ENCODE measurements around the gene CSF1R. TPM values are rescaled to one million over a fixed set of nuclear protein-coding genes. Genes with fewer than 3 reads are reported as not detected.
"Not testable (repeated sequence)": the region's sequence is repeated elsewhere in the genome, so short reads cannot be mapped to it uniquely, and the experiment has no call there.

Gene CSF1R
- total RNA-seq, 1 donor from 2014 or later: not detected

GRCh38 chr5:150103678-150104549 lies 17.6 kb upstream of the CSF1R start:
- no peak for DNase-seq (ENCODE audit: low read depth in 2 of 2)

- DNase-seq (ENCODE audit: low read depth in 2 of 2): no peak
Observed at GRCh38 chr5:150101023-150101422, 14.7 kb upstream of the CSF1R start.

- DNase-seq (ENCODE audit: low read depth in 2 of 2): no peak
Observed at GRCh38 chr5:150097152-150097551, 10.8 kb upstream of the CSF1R start.

- no peak for DNase-seq (ENCODE audit: low read depth in 2 of 2)
Observed at GRCh38 chr5:150092159-150092787, 5.9 kb upstream of the CSF1R start.

- no peak for DNase-seq (ENCODE audit: low read depth in 2 of 2)
Observed at GRCh38 chr5:150085191-150085912, 1.0 kb downstream of the CSF1R start.

DNA sequence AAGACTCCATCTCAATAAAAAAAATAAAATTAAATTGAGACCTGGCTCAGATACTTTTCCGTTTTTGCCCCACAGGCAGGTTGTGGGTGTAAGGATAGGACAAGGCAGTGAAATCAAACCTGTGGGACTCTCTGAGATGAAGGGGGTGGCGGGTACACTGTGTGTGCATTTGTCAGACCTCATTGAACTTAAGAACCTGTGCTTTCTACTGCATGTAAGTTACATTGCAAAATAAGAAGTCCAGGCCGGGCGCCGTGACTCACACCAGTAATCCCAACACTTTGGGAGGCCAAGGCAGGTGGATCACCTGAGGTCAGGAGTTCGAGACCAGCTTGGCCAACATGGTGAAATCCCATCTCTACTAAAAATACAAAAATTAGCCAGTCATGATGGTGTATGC lies 1.6 kb downstream of the CSF1R start:
- not testable (repeated sequence) for DNase-seq (ENCODE audit: low read depth in 2 of 2)

- DNase-seq (ENCODE audit: low read depth in 2 of 2): peak; percentile 22 to 44
Observed at GRCh38 chr5:150082889-150083288, 3.5 kb downstream of the CSF1R start.

DNA sequence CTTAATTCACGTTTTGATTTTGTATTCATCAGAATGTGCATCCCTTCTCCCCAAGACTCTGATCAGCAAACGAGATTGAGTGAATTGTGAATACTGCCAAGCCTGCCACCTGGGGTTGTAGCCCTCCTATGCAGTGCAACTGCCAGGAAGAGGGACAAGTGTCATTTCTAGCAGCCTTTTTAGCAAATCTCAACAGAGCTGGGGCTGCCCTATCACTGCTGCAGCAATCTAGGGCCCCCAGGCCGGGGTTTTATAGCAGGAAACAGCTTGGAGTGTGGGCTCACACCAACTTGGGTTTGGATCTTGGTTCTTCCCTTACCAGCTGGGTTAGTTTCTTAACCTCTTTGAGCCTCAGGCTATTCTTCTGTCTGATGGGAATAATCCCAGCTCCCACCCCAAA lies 4.0 kb downstream of the CSF1R start:
- no peak for DNase-seq (ENCODE audit: low read depth in 2 of 2)

- peak; percentile 9 to 72 for DNase-seq (ENCODE audit: low read depth in 2 of 2)
Observed at GRCh38 chr5:150081541-150082283, 4.6 kb downstream of the CSF1R start.

DNA sequence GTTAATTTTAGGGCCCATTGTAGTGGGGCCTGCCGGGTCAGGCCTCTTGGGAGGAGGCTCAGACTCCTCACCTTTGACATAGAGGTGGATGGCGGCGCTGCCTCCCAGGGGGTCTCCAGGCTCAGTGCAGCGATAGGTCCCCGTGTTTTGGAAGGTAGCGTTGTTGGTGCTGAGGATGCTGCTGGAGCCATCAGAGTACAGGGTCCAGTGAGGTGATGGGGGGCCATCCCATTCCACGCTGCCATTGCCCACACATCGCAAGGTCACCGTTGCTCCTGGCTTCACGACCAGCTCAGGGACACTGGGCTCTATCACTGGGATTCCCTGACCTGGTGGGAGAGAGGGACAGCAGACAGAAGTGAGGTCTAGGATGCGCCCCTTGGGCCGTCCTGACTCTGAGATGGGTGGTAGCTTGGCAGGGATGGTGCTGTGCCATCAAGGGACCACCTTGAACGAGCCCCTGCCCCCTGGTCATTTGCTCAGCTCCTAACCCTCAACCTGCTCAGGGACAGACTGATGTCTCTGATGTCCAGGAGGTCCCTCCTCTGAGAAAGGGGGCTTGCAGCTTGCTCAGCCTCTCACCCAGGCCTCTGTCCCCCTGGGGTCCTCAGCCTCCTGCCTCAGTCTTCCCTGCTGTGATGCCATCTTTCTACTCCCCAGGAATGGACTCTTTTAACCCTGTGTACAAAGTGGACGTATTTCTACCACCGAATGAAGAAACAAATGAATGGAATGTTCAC lies 5.5 kb downstream of the CSF1R start:
- DNase-seq (ENCODE audit: low read depth in 2 of 2): no peak

DNA sequence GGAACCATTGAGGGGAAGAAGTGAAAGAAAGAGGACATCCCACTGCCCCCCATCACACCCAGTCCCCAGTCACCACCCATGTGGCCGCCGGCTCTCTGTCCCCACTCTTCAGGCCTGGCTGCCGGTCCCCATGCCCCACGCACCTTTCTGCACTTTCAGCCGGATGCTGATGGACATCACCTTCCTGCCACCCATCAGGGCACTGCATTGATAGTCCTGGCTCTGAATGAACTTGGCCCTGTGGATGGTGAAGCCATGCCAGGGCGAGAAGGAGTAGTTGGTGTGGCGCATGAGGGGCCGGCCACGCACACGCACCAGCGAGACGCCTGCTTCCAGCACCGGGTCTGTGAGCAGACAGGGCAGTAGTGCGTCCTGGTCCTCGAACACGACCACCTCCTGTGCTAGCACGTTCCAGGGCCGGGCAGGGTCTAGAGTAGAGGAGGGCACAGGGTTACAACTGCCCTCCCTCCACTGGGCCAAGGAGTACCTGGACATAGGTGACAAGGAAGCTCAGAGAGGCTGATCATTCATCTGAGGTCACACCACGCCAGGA lies 6.4 kb downstream of the CSF1R start:
- no peak for DNase-seq (ENCODE audit: low read depth in 2 of 2)

DNA sequence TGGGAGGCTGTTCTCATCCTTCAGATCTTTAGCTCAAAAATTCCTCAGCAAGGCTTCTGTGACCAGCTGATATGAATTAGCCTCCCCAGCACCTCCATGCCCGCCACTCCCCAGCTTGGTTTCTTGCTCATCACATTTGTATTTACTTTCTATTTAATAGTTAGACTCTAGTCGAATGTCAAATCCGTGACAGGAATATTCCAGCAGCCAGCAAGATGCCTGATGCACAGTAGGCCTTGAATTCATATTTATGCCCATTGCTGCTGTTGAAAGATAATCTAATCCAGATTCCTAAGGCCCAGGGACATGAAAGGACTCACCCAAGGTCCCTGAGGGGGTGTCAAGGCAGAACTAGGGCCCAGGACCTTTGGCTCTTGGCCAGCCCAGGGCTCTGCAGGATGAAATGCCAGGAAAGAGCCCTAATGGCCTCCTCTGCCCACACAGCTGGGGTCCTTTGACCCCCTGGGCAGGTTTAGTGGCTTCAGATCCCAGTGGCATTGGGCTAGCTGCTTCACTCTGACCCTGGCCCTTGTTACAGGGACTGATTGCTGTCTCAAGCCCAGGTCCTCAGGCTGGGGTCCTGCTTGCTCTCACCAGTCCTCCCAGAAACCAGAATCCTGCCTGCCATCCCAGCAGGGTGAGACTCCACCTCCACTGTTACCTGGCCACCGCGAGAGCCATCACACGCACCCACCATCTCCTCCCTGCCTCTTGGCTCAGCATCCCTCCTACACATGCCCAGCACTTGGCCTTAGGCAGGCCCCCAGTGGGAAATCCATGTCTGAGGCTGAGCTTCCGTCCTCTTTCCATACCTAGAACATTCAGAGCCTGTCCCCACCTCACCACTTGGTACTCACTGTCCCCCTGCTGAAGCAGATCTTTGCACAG lies 7.3 kb downstream of the CSF1R start:
- no peak for DNase-seq (ENCODE audit: low read depth in 2 of 2)

GRCh38 chr5:150077996-150078801 lies 8.2 kb downstream of the CSF1R start:
- DNase-seq (ENCODE audit: low read depth in 2 of 2): no peak

DNA sequence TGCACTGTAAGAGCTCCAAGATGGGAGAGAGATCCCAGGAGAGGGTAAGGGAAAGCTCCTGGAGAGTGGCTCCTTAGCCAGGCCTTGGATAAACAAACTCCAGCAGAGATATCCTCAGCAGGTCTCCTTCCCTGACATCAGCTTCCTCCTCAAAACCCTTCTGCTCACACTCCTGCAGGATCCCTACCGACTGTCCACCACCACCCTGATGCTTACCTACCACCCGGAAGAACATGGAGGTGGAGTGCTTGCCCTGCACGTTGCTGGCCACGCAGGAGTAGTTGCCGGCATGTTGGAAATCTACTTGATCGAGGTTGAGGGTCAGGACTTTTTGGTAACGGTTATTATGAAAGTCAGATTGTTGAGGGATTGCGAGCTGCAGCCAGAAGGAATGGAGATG lies 9.3 kb downstream of the CSF1R start:
- DNase-seq (ENCODE audit: low read depth in 2 of 2): no peak

GRCh38 chr5:150075806-150076205 lies 10.5 kb downstream of the CSF1R start:
- no peak for DNase-seq (ENCODE audit: low read depth in 2 of 2)

GRCh38 chr5:150075233-150075632 lies 11.1 kb downstream of the CSF1R start:
- no peak for DNase-seq (ENCODE audit: low read depth in 2 of 2)

DNA sequence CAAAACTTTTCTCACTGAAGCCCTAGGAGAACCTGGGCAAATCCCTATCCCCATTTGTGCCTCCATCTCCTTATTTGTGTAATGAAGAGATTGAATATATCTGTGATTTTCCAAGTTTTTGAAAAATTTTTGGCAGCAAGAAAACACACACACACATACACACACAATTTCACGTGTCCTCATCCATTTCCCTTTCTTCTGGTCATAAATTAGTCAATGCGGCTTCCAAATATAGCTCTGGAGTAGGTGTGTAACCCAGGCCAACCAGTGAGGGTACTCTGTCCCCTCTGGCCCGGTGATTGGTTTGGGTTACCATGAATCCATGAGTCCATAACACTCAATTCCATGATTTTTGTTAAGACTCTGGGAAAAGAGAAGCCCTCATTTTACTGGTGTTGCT lies 12.7 kb downstream of the CSF1R start:
- no peak for DNase-seq (ENCODE audit: low read depth in 2 of 2)

DNA sequence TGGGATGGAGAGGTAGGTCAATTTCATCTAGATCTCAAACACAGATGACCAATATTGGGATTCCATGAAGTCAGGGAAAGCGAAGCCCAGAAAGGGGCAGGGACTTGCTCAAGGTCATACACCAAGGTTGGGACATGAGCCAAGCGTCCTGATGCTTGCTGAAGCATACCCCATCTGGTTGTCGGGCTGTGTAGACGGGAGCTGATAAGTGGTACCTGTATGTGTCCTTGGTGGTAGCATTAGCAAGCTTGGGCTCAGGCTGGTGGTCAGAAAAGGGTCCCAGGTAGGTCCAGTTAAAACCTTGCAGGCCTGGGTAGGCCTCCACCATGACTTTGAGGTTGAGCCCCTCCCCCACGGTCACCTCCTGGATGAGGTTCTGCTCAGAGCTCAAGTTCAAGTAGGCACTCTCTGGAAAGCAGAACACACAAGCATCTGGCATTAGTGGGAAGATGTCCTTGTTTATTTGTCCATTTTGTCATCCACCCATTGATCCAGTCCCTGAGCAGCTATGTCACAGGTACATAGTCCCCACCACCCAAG lies 13.2 kb downstream of the CSF1R start:
- DNase-seq (ENCODE audit: low read depth in 2 of 2): no peak
